AG10803 (cell line): Measurements from ENCODE around the gene FIGN.

Experiments used
- DNase-seq: peaks from one replicate; pipeline ENCODE4 v3.0.0; 2010; ENCODE audit warnings: low read depth
- H3K4me3 ChIP-seq: 2 replicates; pipeline ENCODE4 v1.5.1; 2011; ENCODE audit warnings: mild to moderate bottlenecking, low read length, control low read depth
- CTCF ChIP-seq: conservative IDR thresholded peaks from 2 replicates; pipeline ENCODE4 v1.5.1; 2011; ENCODE audit warnings: mild to moderate bottlenecking, low read length, control low read depth, inconsistent platforms

The FIGN gene

GRCh38 chr2:163669506-163669905 is 66.3 kb downstream of the FIGN start:
- no peak for DNase-seq
- no peak overlapping the region for H3K4me3 ChIP-seq
- TF ChIP-seq CTCF, result no peak

GRCh38 chr2:163667064-163667887 is 68.5 kb downstream of the FIGN start:
- H3K4me3 ChIP-seq, result no peak overlapping the region
- no peak for TF ChIP-seq CTCF
- peak; percentile 93 for DNase-seq

- no peak for DNase-seq
- no peak overlapping the region for H3K4me3 ChIP-seq
- no peak for TF ChIP-seq CTCF
These were observed 70.0 kb downstream of the FIGN start for GRCh38 chr2:163665817-163666216.

GRCh38 chr2:163665051-163665450 is 70.8 kb downstream of the FIGN start:
- DNase-seq, result no peak
- H3K4me3 ChIP-seq, result no peak overlapping the region
- TF ChIP-seq CTCF, result no peak

GRCh38 chr2:163664610-163665009 is 71.2 kb downstream of the FIGN start:
- peak; percentile 88 for DNase-seq
- no peak for TF ChIP-seq CTCF
- no peak overlapping the region for H3K4me3 ChIP-seq

GRCh38 chr2:163662141-163662780 is 73.5 kb downstream of the FIGN start:
- DNase-seq, result peak; percentile 30
- no peak for TF ChIP-seq CTCF
- no peak overlapping the region for H3K4me3 ChIP-seq

GRCh38 chr2:163659224-163659623 is 76.6 kb downstream of the FIGN start:
- no peak for TF ChIP-seq CTCF
- peak; percentile 16 for DNase-seq

More at GRCh38 chr2:163659224-163659623, 76.6 kb downstream of the FIGN start:
- no peak overlapping the region for H3K4me3 ChIP-seq
